ENCODE data around the gene GJA3. TPM values are rescaled to one million over a fixed set of nuclear protein-coding genes. Genes with fewer than 3 reads are reported as not detected.

Gene GJA3
- total RNA-seq, 1 experiment from 2014 or later = 0.03 TPM

Other genes with a start within 250 kb of the GJA3 start
- gene ZMYM2, start 202.3 kb downstream of the GJA3 start, total RNA-seq (2014; rRNA removed; shearing (Covaris generic)) = 91.9 and 132 TPM in 2 replicates
- 0.07 TPM in 1 of 2 replicates, not detected in the other for gene GJB2, start 31.9 kb upstream of the GJA3 start, total RNA-seq (2014; rRNA removed; shearing (Covaris generic))
- gene GJB6, start 71.3 kb upstream of the GJA3 start, total RNA-seq (2014; rRNA removed; shearing (Covaris generic)) = not detected in 2 replicates